ENCODE measurements around the gene ROCK2. TPM values are rescaled to one million over a fixed set of nuclear protein-coding genes. Genes with fewer than 3 reads are reported as not detected.
"Not testable (repeated sequence)": the region's sequence is repeated elsewhere in the genome, so short reads cannot be mapped to it uniquely, and the experiment has no call there.

ROCK2 gene
- total and polyA plus RNA-seq, 9 of the 15 experiments (the other 6 are each of a cell fraction or from before 2014, with no cell fraction given), result 4.9 to 30.6 (median 14.3) TPM

GRCh38 chr2:11329776-11330175, 14.7 kb downstream of the ROCK2 start:
- peaks cover 13% of the 10 kb centered on the region for H4K20me1 ChIP-seq (replicated peaks; ENCODE audit: control insufficient read depth, insufficient read depth, low read length)

GRCh38 chr2:11328522-11328921, 15.9 kb downstream of the ROCK2 start:
- H3K9ac ChIP-seq (ENCODE audit: insufficient read depth in 1 of 2, low read depth in 2 of 2, low read length in 2 of 2); in situ Hi-C loops (cut with MboI); H3K27ac ChIP-seq (ENCODE audit: extremely low read depth, low read depth, low read length); H3K27me3 ChIP-seq (ENCODE audit: control insufficient read depth in 2 of 2, insufficient read depth in 2 of 2, low read length in 2 of 2); H3K4me2 ChIP-seq (ENCODE audit: insufficient read depth, low read length); H2AFZ ChIP-seq (ENCODE audit: low read depth, low read length); POLR2A ChIA-PET; ATAC-seq; CTCF ChIA-PET (ENCODE audit: low intra/inter-chr PET ratio); intact Hi-C loops (cut with micrococcal nuclease); BruUV-seq (replicated peaks); H3K9me1 ChIP-seq (ENCODE audit: control insufficient read depth, insufficient read depth, low read length); FAIRE-seq; H3K36me3 ChIP-seq (ENCODE audit: control insufficient read depth, insufficient read depth, low read length); DNase-seq (ENCODE audit: extremely low read depth in 1 of 4, low spot score in 3 of 4); H3K4me3 ChIP-seq; H3K9me3 ChIP-seq (replicated peaks; ENCODE audit: control insufficient read depth, insufficient read depth, low read depth, low read length): not testable (repeated sequence)
- Histone ChIP-seq H3K4me1 (replicated peaks in 1 of 2; ENCODE audit: control insufficient read depth in 2 of 2, insufficient read depth in 2 of 2, low read length in 2 of 2) (peaks cover 0 to 11% of the 10 kb centered on the region in 2 experiments; a peak in 2 of 5 replicates), H4K20me1 (replicated peaks; ENCODE audit: control insufficient read depth, insufficient read depth, low read length) (peaks cover 13% of the 10 kb centered on the region), H3K79me2 (ENCODE audit: control insufficient read depth, insufficient read depth, low read length) (peaks cover 90% of the 10 kb centered on the region)
- TF ChIP-seq BCOR (IDR thresholded peaks at IDR 0.05), result peak; percentile 77
- TF ChIP-seq ZNF146 (CRISPR knock-in tag; IDR thresholded peaks at IDR 0.05; ENCODE audit: unreplicated experiment), result peak; percentile 54
- TF ChIP-seq KDM1A (IDR thresholded peaks at IDR 0.05), result peak; percentile 15 to 39; a peak in 1 of 4 replicates
- WGBS (ENCODE audit: insufficient coverage, low coverage, missing lambda C conversion rate), result no CpG with 5 or more reads among the region's 1 CpG

More at GRCh38 chr2:11329776-11330175, 14.7 kb downstream of the ROCK2 start:
- no peak for FAIRE-seq
- no peak for ATAC-seq
- intact Hi-C loops (cut with micrococcal nuclease) (no loop called here), in situ Hi-C loops (cut with MboI) (no loop called here)
- Histone ChIP-seq H3K27ac (ENCODE audit: extremely low read depth, low read depth, low read length) (no peak overlapping the region; the same call in 2 of the 3 replicates), H3K79me2 (ENCODE audit: control insufficient read depth, insufficient read depth, low read length) (peaks cover 89% of the 10 kb centered on the region), H3K9me1 (ENCODE audit: control insufficient read depth, insufficient read depth, low read length) (no peaks in the 10 kb centered on the region), H3K27me3 (ENCODE audit: control insufficient read depth in 2 of 2, insufficient read depth in 2 of 2, low read length in 2 of 2) (no peaks in the 10 kb centered on the region), H3K4me2 (ENCODE audit: insufficient read depth, low read length) (no peak overlapping the region), H3K36me3 (ENCODE audit: control insufficient read depth, insufficient read depth, low read length) (no peaks in the 10 kb centered on the region), H3K9me3 (replicated peaks; ENCODE audit: control insufficient read depth, insufficient read depth, low read depth, low read length) (no peaks in the 10 kb centered on the region), H3K9ac (ENCODE audit: insufficient read depth in 1 of 2, low read depth in 2 of 2, low read length in 2 of 2) (no peak overlapping the region), H2AFZ (ENCODE audit: low read depth, low read length) (no peak overlapping the region), H3K4me3 (no peak overlapping the region), H3K4me1 (replicated peaks in 1 of 2; ENCODE audit: control insufficient read depth in 2 of 2, insufficient read depth in 2 of 2, low read length in 2 of 2) (peaks cover 0 to 13% of the 10 kb centered on the region in 2 experiments; a peak in 2 of 5 replicates)
- BruUV-seq (replicated peaks), result no TSS peak
- DNase-seq (ENCODE audit: extremely low read depth in 1 of 4, low spot score in 3 of 4), result no peak
- ChIA-PET CTCF (ENCODE audit: low intra/inter-chr PET ratio) (no interaction called here), POLR2A (no interaction called here)
- TF ChIP-seq FOXK1 (CRISPR knock-in tag; IDR thresholded peaks at IDR 0.05; ENCODE audit: borderline replicate concordance) (no peak), NFYB (IDR thresholded peaks at IDR 0.05; ENCODE audit: extremely low read depth, insufficient read length) (no peak), RBM39 (optimal IDR thresholded peaks at IDR 0.05; ENCODE audit: low read depth, low read length) (no peak), ZNF766 (CRISPR knock-in tag; conservative IDR thresholded peaks at IDR 0.05) (no peak)
- 38% methylated on average over 1 of the region's 1 CpG for WGBS (ENCODE audit: insufficient coverage, low coverage, missing lambda C conversion rate)
